Inflammatory macrophage (primary cell): ENCODE measurements around the gene MPZ.
"Not testable (repeated sequence)": the region's sequence is repeated elsewhere in the genome, so short reads cannot be mapped to it uniquely, and the experiment has no call there.

Source experiments
- DNase-seq, 2 donors: peaks; one replicate each; pipeline ENCODE4 v3.0.0-alpha.2; 2020 to 2022

Gene MPZ

GRCh38 chr1:161299347-161299746 is 10.4 kb downstream of the MPZ start:
- no peak for DNase-seq

DNA sequence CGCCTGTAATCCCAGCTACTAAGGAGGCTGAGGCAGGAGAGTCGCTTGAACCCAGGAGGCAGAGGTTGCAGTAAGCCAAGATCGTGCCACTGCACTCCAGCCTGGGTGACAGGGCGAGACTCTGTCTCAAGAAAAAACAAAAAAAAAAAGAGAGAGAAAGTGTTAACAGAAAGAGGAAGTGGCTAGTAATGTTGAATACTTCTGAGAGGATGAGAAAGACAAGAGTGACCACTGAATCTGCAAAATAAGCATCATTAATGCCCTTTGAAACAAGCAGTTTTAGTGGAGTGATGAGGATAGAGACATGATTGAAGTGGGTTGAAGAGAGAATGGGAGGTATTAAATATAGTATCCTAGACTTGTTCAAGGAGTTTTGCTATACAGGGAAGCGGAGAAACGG is 11.7 kb downstream of the MPZ start:
- DNase-seq = peak; percentile 22 to 55

DNA sequence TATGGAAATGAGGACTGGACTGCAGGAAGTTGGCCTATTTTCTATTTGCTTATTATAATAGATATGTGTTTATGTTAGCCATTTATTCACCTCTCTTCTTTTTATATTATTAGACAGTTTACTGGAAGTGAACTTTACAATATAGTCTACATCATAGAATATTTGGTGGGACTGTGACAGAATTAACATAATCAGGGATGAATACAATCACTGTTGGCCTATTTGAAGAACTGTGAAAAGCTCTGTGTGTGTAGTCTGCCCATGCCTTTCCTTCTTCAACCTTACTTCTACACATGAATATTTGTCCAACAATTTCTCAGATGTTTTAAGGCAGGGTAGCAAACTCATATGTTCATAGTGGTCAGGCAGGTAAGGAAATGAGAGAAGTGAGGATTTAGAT is 12.4 kb downstream of the MPZ start:
- DNase-seq = no peak

DNA sequence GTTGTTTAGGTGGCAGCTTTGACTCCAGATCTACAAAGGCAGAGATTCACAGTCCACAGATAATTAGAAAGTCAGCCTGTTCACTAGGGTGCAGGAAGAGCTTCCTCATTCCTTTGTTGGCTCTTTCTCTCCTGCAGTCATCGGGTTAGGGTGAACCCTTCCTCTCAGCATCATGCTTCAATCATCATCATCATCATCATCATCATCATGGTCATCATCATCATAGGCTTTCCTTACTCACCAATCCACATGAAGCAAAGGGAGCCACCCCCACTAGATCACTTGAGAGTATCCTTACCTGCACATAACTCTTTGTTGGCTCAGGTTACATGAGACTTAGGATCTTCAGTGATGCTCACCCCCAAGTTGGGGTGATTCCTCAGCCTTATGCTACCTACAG is 19.0 kb downstream of the MPZ start:
- no peak for DNase-seq

GRCh38 chr1:161287482-161288054 is 22.2 kb downstream of the MPZ start:
- no peak for DNase-seq

GRCh38 chr1:161285521-161285920 is 24.2 kb downstream of the MPZ start:
- DNase-seq = no peak

DNA sequence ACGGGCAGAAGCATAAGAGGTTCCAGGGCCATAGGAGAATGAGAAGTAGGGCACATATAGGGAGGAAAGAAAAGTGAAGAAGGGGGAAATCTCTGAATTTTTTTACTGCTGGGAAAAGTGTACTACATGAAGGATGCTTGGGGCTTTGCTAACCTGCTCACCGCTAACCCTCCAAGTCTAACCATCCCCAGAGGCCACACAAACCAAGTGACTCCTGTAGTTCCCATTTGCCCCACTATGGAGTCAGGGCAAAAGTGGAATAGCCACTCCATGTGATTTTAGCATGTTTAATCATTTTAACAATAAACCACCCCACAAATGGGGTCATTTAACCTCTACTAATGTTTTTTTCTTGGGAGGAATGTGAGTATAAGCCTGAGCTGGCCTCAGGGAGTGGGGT is 24.7 kb downstream of the MPZ start:
- no peak for DNase-seq

DNA sequence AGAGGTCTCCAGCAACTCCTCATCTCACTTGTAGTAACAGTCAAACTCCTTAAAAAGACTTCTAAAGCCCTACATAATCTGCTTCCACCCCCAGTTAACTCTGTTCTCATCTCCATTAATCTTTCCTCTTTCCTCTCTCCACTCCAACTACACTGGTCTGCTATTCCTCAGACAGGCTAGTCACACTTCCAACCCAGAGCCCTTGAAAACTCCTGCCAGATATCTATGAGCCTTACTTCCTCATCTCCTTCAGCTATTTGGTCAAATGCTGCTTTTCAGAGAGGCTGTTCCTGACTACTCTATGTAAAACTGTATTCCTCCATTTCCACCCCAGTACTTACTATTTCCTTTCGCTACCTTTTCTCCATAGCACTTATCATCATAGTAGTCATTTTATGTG is 26.8 kb downstream of the MPZ start:
- DNase-seq = peak; percentile 7 to 9

DNA sequence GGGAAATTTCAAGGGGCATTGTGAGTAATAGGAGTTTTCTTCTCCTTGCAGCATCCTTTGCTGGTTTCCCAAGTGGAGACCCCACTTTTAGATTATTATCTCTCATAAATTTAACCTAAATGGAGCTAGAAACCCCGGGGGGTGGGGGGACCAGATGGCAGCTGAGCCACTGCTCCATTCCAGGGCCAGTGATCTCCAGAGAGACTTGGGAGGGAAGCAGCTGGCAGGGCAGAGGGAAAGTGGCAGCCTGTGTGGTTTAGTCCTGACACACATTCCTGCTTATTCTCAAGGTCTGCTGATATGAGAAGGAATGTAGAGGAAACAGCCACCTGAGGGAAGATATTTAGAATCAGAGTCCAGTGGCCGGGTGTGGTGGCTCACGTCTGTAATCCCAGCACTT is 34.9 kb downstream of the MPZ start:
- DNase-seq = no peak

GRCh38 chr1:161273402-161273801 is 36.4 kb downstream of the MPZ start:
- no peak for DNase-seq

- peak; percentile 40 to 50 for DNase-seq
These were observed 42.4 kb downstream of the MPZ start for GRCh38 chr1:161267321-161267720.

DNA sequence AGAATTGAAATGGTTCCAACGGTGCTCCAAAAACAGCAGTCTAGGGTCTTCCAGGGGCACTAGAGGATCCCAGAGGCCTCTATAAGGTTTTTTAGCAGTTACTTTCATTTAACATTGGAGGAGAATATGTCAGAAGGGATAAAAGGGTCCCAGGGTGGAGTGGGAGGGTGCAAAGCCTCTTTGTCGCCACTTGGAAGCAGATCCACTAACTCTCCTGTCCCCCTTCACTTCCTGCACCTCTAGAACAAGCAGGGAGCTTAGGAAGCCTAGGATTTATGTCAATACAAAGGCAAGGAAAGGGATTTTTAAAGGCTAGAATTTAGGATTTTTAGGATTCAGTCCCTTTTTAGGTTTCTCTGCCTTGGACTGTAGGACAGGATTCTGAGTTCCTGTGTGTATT is 42.9 kb downstream of the MPZ start:
- no peak for DNase-seq

DNA sequence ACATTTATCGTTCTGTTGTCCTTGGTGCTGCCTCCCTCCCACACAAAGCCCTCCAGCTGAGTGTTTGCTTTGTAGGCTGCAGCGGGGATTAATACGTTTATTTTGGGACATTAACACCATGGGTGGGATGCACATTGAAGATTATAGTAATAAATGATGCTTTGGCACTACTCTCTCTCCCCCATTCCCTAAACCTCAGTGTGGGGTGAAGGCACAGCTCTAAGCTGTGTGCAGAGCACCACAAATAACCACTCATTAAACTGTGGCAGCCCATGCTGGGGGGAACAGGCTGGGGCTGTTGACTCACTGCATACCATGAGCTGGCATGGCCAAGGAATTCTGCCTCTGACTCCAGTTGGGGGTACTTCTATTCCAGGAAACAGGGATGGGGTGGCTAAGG is 43.6 kb downstream of the MPZ start:
- DNase-seq = no peak

DNA sequence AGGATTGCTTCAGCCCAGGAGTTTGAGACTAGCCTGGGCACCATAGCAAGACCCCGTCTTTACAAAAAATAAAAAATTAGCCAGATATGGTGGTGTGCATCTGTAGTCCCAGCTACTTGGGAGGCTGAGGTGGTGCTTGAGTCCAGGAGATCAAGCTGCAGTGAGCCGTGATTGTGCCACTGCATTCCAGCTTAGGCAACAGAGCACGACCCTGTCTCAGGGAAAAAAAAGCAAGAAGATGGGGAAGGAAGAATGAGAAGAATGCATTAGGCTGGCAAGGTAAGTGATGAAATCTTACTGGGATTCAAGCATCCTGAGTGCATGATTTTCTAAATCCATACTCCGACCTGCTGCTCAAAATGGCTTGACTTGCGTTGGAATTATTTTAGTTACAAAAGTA is 44.5 kb downstream of the MPZ start:
- DNase-seq = no peak

GRCh38 chr1:161261261-161262235 is 48.2 kb downstream of the MPZ start:
- DNase-seq = peak in 1 of 2 donors; percentile 7

GRCh38 chr1:161260376-161261260 is 49.1 kb downstream of the MPZ start:
- DNase-seq = no peak

GRCh38 chr1:161259765-161260164 is 50.0 kb downstream of the MPZ start:
- no peak for DNase-seq

DNA sequence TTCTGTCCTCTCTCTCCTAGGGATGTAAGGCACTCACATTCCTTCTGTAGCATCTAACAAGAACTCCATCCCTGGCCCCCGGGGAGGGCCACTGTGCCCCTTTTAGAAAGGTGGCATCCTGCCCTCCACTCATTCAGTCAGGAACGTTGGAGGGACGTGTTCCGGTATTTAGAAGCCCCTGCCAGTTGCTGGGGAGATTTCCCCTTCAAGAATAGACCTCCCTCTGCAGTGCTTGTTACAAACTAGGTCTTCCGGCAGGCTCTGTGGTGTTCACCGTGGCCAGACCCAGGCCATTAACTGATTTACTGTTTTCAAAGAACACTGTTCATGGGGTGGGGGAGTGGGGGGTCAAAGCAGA is 50.4 kb downstream of the MPZ start:
- no peak for DNase-seq

DNA sequence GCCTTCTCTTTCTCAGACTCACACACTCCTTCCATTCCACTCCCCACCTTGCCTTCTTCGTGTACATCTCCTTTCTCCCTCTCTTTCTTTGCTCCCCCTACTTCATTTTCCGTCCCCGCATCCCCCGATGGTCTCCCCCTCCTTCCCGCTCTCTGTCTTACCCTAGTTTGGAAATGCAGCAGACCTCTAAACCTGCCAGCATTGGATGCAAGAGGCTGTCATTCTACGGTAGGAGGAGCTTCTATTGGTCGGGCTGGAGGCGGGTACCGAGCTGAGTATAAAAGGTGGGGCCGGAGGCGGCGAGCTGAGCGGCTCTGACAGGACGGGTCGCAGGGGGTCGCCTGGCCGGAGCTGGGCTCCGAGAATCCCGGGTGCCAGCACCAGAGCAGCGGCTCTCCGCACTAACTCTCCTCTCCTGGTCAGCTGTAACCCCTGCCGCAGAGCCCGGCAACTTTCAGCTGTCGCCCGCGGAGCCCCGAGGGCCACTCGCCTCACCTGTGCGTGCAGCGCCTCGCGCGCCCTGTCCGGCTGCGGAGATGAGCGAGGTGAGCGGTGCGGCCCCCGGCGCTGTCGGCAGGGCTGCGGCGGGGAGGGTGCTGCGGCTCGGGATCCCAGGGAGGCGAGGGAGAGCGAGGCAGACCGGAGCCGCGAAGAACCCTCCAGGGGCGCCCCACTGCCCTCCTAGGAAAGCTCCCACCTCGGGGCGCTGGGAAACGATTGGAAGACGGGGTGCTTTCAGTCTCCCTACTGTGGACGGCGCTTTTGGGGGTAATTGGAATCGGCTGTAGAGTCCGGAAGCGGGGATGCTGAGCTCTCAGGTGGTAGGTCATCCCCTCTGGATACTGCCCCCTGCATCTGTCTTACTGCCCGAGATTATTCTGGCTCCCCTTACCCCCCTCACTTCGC is 51.1 kb downstream of the MPZ start, which contains the start of gene PCP4L1:
Gene PCP4L1 (plus strand): TSS at position 307 of the 906 bp plus-strand sequence. CDS start 230 bp downstream, at position 537.
- peak in 1 of 2 donors; percentile 24 for DNase-seq

DNA sequence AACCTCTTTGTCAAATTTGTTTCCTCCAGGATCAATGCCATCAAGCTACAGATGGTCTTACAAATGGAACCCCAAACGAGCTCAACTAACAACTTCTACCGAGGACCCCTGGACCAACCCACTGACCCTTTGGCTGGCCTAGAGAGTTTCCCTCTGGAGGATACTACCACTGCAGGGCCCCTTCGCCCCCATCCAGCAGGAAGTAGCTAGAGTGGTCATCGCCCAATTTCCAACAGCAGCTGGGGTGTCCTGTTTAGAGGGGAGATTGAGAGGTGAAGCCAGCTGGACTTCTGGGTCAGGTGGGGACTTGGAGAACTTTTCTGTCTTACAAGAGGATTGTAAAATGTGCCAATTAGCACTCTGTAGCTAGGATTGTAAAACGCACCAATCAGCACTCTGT is 52.7 kb downstream of the MPZ start:
- DNase-seq = not testable (repeated sequence)

- not testable (repeated sequence) for DNase-seq
These were observed 53.7 kb downstream of the MPZ start for GRCh38 chr1:161255955-161256520.

DNA sequence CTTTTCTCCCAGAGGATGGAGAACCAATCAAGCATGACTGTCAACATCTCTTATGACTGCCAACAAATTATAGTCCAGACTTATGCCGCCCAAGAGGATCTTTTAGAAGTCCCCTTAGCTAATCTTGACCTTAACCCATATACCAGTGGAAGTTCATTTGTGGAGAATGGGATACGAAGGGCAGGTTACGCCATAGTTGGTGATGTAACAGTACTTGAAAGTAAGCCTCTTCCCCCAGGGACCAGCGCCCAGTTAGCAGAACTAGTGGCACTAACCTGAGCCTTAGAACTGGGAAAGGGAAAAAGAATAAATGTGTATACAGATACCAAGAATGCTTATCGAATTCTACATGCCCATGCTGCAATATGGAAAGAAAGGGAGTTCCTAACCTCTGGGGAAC is 54.5 kb downstream of the MPZ start:
- peak in 1 of 2 donors; percentile 18 for DNase-seq
